Mesenchymal stem cell (in vitro differentiated cells and primary cell): ENCODE data around the gene PALLD.

ENCODE experiments used
- DNase-seq: peaks from one replicate; pipeline ENCODE4 v3.0.0-alpha.2; 2013
- H2AFZ ChIP-seq: one replicate; pipeline ENCODE4 v1.6.1; 2013; ENCODE audit warnings: low read depth, mild to moderate bottlenecking, control low read depth, inconsistent platforms, low read length, moderate library complexity
- H2AK5ac ChIP-seq: 2 replicates; pipeline ENCODE4 v1.6.1; 2013; ENCODE audit warnings: low read length, moderate library complexity, mild to moderate bottlenecking, inconsistent platforms; ENCODE audit not compliant: severe bottlenecking
- H2BK120ac ChIP-seq: one replicate; pipeline ENCODE4 v1.6.1; 2013; ENCODE audit warnings: low read depth, mild to moderate bottlenecking, inconsistent platforms, low read length, moderate library complexity
- H2BK12ac ChIP-seq, 2 experiments: one replicate each; pipeline ENCODE4 v1.6.1; 2013; ENCODE audit warnings: inconsistent platforms in 2 of 2, low read length in 2 of 2, mild to moderate bottlenecking in 2 of 2, moderate library complexity in 2 of 2, control low read depth in 1 of 2
- H2BK15ac ChIP-seq: one replicate; pipeline ENCODE4 v1.6.1; 2013; ENCODE audit warnings: mild to moderate bottlenecking, low read depth, inconsistent platforms; ENCODE audit not compliant: poor library complexity, severe bottlenecking
- H2BK5ac ChIP-seq: 2 replicates; pipeline ENCODE4 v1.6.1; 2013; ENCODE audit warnings: low read depth, mild to moderate bottlenecking, low read length, control low read depth, inconsistent platforms; ENCODE audit not compliant: poor library complexity, severe bottlenecking
- H3K14ac ChIP-seq, 2 experiments: one replicate each; pipeline ENCODE4 v1.6.1; 2013; ENCODE audit warnings: inconsistent platforms in 2 of 2, low read length in 2 of 2, control low read depth in 1 of 2, mild to moderate bottlenecking in 1 of 2, moderate library complexity in 1 of 2
- H3K18ac ChIP-seq, 2 experiments: one replicate each; pipeline ENCODE4 v1.6.1; 2013; ENCODE audit warnings: inconsistent platforms in 2 of 2, low read length in 2 of 2, control low read depth in 1 of 2, low read depth in 1 of 2, mild to moderate bottlenecking in 1 of 2
- H3K23ac ChIP-seq, 2 experiments: one replicate each; pipeline ENCODE4 v1.6.1; 2013; ENCODE audit warnings: inconsistent platforms in 2 of 2, low read length in 2 of 2, mild to moderate bottlenecking in 2 of 2, moderate library complexity in 2 of 2, control low read depth in 1 of 2
- H3K27ac ChIP-seq: 2 replicates; pipeline ENCODE4 v1.5.1; 2013; ENCODE audit warnings: mild to moderate bottlenecking, moderate library complexity, low read length, control low read depth, inconsistent platforms; ENCODE audit not compliant: poor library complexity, severe bottlenecking
- H3K27me3 ChIP-seq, 2 experiments: 2 replicates each; pipeline versions ENCODE4 v1.6.1 to v1.7.0; 2013; ENCODE audit warnings: low read length in 2 of 2, mild to moderate bottlenecking in 2 of 2, moderate library complexity in 2 of 2, control low read depth in 1 of 2, inconsistent platforms in 1 of 2; ENCODE audit not compliant: control insufficient read depth in 1 of 2, insufficient read depth in 1 of 2
- H3K36me3 ChIP-seq, 2 experiments: 2 replicates each; pipeline versions ENCODE4 v1.6.1 to v1.7.0; 2013; ENCODE audit warnings: low read length in 2 of 2, control low read depth in 1 of 2, inconsistent platforms in 1 of 2, low read depth in 1 of 2, mild to moderate bottlenecking in 1 of 2; ENCODE audit not compliant: insufficient read depth in 2 of 2, control insufficient read depth in 1 of 2
- H3K4ac ChIP-seq, 2 experiments: one replicate each; pipeline ENCODE4 v1.6.1; 2013; ENCODE audit warnings: inconsistent platforms in 2 of 2, low read length in 2 of 2, mild to moderate bottlenecking in 2 of 2, moderate library complexity in 2 of 2, control low read depth in 1 of 2, low read depth in 1 of 2
- H3K4me1 ChIP-seq: 2 replicates; pipeline ENCODE4 v1.6.1; 2013; ENCODE audit warnings: low read depth, low read length, control low read depth; ENCODE audit not compliant: control insufficient read depth, insufficient read depth
- H3K4me2 ChIP-seq: 2 replicates; pipeline ENCODE4 v1.6.1; 2013; ENCODE audit warnings: low read length, mild to moderate bottlenecking, inconsistent platforms; ENCODE audit not compliant: poor library complexity, severe bottlenecking
- H3K4me3 ChIP-seq, 2 experiments: 2 replicates each; pipeline versions ENCODE4 v1.5.1 to v1.7.0; 2013; ENCODE audit warnings: low read length in 2 of 2, mild to moderate bottlenecking in 2 of 2, control low read depth in 1 of 2, low read depth in 1 of 2; ENCODE audit not compliant: insufficient read depth in 1 of 2
- H3K79me1 ChIP-seq: replicated peaks from 2 replicates; pipeline ENCODE4 v1.6.1; 2013; ENCODE audit warnings: mild to moderate bottlenecking, control low read depth, low read length, inconsistent platforms; ENCODE audit not compliant: poor library complexity, severe bottlenecking
- H3K9ac ChIP-seq: 2 replicates; pipeline ENCODE4 v1.7.0; 2013; ENCODE audit warnings: mild to moderate bottlenecking, low read length, moderate library complexity
- H3K9me3 ChIP-seq: 2 replicates; pipeline ENCODE4 v1.7.0; 2013; ENCODE audit warnings: mild to moderate bottlenecking, low read length; ENCODE audit not compliant: control insufficient read depth
- H4K8ac ChIP-seq: one replicate; pipeline ENCODE4 v1.6.1; 2013; ENCODE audit warnings: inconsistent platforms, mild to moderate bottlenecking, low read length, moderate library complexity
- H4K91ac ChIP-seq: one replicate; pipeline ENCODE4 v1.6.1; 2013; ENCODE audit warnings: mild to moderate bottlenecking, low read length, inconsistent platforms
- WGBS: methylation state at CpG from one replicate; pipeline ENCODE4 v1.1.7; 2013; ENCODE audit warnings: mixed read lengths; 5-methylcytosine and 5-hydroxymethylcytosine counted together

The PALLD gene

DNA sequence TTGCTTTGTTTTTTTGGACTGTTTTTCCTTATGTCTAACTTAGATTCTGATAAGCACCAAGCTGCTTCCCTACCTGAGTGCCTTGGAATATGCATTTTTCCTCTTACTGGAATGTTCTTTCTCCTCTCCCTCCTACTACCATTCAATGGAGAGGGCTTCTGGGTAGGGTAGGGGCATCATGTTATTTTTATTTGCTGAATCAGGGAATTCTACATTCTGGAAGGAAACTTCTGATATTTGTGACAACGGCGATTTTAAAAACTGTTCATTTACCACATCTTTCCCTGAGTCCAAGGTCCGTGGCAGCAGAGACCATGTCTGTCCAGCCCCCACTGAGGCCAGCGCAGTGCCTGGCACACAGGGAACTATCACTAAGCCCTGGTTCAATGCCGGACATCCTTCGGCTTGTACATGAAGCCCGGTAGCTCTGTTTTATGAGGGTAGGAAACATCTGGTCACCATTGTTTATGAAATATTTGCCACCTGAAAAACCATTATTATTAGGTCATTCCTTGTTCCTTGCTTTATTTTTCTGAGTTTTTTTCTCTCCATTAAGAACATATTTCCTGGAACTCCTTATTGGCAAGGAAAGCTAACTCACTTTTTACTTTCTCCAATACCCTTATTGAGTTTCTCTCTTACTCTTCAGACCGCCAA lies 57.0 kb downstream of the PALLD start:
- Histone ChIP-seq H3K14ac (no peak overlapping the region), H3K79me1 (no peaks in the 10 kb centered on the region), H2AK5ac (no peak overlapping the region), H4K8ac (no peak overlapping the region), H3K18ac (no peak overlapping the region), H3K4me1 (peaks cover 5% of the 10 kb centered on the region), H3K4me3 (no peak overlapping the region), H2AFZ (no peak overlapping the region), H2BK120ac (no peak overlapping the region), H3K23ac (no peak overlapping the region), H3K36me3 (no peaks in the 10 kb centered on the region), H4K91ac (no peak overlapping the region), H2BK15ac (no peak overlapping the region), H2BK12ac (no peak overlapping the region), H3K9me3 (no peaks in the 10 kb centered on the region), H2BK5ac (no peak overlapping the region), H3K27me3 (no peaks in the 10 kb centered on the region), H3K4me2 (no peak overlapping the region), H3K27ac (no peak overlapping the region), H3K9ac (no peak overlapping the region), H3K4ac (no peak overlapping the region)
- 87% methylated on average over 5 of the region's 8 CpGs for WGBS
- no peak for DNase-seq

DNA sequence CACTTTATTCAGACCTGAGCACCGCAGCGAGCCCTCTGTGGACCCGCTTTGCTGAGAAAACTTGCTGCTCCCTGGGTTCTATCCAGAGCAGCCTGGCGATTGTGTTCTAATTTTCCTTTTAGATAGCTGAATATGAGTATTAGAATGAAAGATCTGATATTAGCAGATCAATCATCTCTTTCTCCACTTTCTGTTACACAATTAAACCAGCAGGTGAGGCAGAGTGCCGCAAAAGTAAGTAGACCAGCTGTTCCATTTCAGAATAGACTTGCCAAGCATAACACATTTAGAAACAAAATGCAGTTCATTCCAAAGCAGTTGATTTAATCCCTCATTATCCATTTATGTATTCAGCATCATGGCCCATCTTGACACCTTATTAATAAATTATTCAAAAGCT lies 58.6 kb downstream of the PALLD start:
- Histone ChIP-seq H3K9ac (no peak overlapping the region), H3K36me3 (no peaks in the 10 kb centered on the region), H2AFZ (no peak overlapping the region), H3K4me3 (no peak overlapping the region), H3K4me1 (peaks cover 8% of the 10 kb centered on the region), H2BK5ac (no peak overlapping the region), H3K79me1 (no peaks in the 10 kb centered on the region), H3K27me3 (no peaks in the 10 kb centered on the region), H2BK12ac (no peak overlapping the region), H4K91ac (no peak overlapping the region), H3K4me2 (no peak overlapping the region), H2AK5ac (no peak overlapping the region), H3K27ac (no peak overlapping the region), H3K14ac (no peak overlapping the region), H3K23ac (no peak overlapping the region), H3K9me3 (no peaks in the 10 kb centered on the region), H3K18ac (no peak overlapping the region), H3K4ac (no peak overlapping the region), H2BK15ac (no peak overlapping the region), H2BK120ac (no peak overlapping the region), H4K8ac (no peak overlapping the region)
- 96% methylated on average over 4 of the region's 5 CpGs for WGBS
- no peak for DNase-seq

DNA sequence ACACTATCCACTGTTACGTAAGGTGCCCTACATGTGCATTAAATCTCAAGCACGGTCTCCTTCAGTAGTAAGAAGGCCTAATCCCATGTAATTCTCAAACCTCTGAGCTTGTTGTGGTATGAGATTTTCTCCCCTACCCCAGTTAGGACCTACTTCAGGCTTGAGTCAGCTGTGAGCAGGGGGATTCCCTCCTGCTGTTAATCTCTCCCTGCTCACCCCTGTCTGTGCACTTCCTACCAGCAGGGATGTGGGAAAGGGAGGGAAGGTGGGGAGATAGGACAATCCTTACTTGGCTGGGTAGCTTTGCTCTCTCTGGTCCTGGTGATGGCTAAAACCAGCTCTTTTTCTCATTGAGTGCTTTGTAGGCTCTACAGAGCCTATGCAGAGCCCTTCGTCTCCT lies 60.8 kb downstream of the PALLD start:
- no peak overlapping the region for H2BK15ac ChIP-seq
- no peak overlapping the region for H3K4ac ChIP-seq
- no peaks in the 10 kb centered on the region for H3K9me3 ChIP-seq
- no peak overlapping the region for H2BK120ac ChIP-seq
- no peak overlapping the region for H3K18ac ChIP-seq
- H2BK5ac ChIP-seq, result no peak overlapping the region
- H3K14ac ChIP-seq, result no peak overlapping the region
- H2BK12ac ChIP-seq, result no peak overlapping the region
- H2AK5ac ChIP-seq, result peak overlapping the region; percentile 47
- H4K91ac ChIP-seq, result no peak overlapping the region
- H3K27me3 ChIP-seq, result no peaks in the 10 kb centered on the region
- H3K23ac ChIP-seq, result no peak overlapping the region
- no peak for DNase-seq
- H3K9ac ChIP-seq, result no peak overlapping the region
- 100% methylated on average over 2 of the region's 3 CpGs for WGBS
- no peak overlapping the region for H2AFZ ChIP-seq
- H3K27ac ChIP-seq, result no peak overlapping the region
- no peak overlapping the region for H4K8ac ChIP-seq
- no peak overlapping the region for H3K4me3 ChIP-seq
- no peak overlapping the region for H3K4me2 ChIP-seq
- H3K79me1 ChIP-seq, result no peaks in the 10 kb centered on the region
- no peaks in the 10 kb centered on the region for H3K36me3 ChIP-seq
- peaks cover 12% of the 10 kb centered on the region for H3K4me1 ChIP-seq

DNA sequence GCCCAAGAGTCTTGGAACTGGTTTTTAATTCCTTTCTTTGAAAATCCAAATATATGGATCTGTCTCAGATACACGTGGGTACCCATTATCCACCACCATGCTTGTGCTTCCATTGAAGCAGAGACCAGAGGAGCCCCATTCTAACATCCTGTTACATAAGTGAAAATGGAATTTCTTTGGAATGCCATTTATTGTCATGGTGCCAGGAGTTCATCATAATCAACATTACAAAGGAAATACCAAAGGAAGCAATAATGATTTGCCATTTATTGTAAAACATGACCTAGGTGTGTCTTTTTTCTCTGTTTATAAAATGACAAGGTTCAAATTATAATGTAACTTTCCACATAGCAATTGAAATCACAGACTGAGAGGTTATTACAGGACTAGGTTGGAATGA lies 61.7 kb downstream of the PALLD start:
- Histone ChIP-seq H3K23ac (no peak overlapping the region), H4K91ac (no peak overlapping the region), H3K14ac (no peak overlapping the region), H3K9me3 (no peaks in the 10 kb centered on the region), H2AK5ac (no peak overlapping the region), H2BK120ac (no peak overlapping the region), H3K4me3 (no peak overlapping the region), H2BK12ac (no peak overlapping the region), H2BK5ac (no peak overlapping the region), H3K27ac (no peak overlapping the region), H2BK15ac (no peak overlapping the region), H3K4me1 (peaks cover 12% of the 10 kb centered on the region), H3K18ac (no peak overlapping the region), H3K27me3 (no peaks in the 10 kb centered on the region), H4K8ac (no peak overlapping the region), H3K36me3 (no peaks in the 10 kb centered on the region), H3K9ac (no peak overlapping the region), H3K79me1 (no peaks in the 10 kb centered on the region), H2AFZ (no peak overlapping the region), H3K4ac (no peak overlapping the region), H3K4me2 (no peak overlapping the region)
- WGBS, result no CpG with 5 or more reads among the region's 1 CpG
- DNase-seq, result no peak
